GM12878 (cell line): ENCODE data around the gene BOD1L1. TPM values are rescaled to one million over a fixed set of nuclear protein-coding genes. Genes with fewer than 3 reads are reported as not detected.

Experiments used
- ATAC-seq: fragments of 200-7000 bp; cut with Tn5 transposase; 3 replicates; pipeline ENCODE4 v1.9.1; 2020; ENCODE audit warnings: mild to moderate bottlenecking, moderate library complexity
- BruUV-seq: library from RNA; stranded (reverse); fragments of 400-500 nt; replicated peaks from 2 replicates; lab custom pipeline; 2021; lab: Mats Ljungman, UMichigan
- CTCF ChIA-PET: fragments of 300-600 bp; sonication (Branson Sonifier 250); formaldehyde crosslinking; extraction: SDS; loops from one replicate; lab custom pipeline; 2021; ENCODE audit warnings: inconsistent platforms; lab: Yijun Ruan, JAX
- POLR2A ChIA-PET: fragments of 350-600 bp; formaldehyde crosslinking; extraction: SDS; loops from one replicate; lab custom pipeline; 2021; ENCODE audit warnings: inconsistent platforms; lab: Charles Lee
- RAD21 ChIA-PET: fragments of 300-600 bp; sonication (Branson Sonifier 250); formaldehyde crosslinking; loops from one replicate; lab custom pipeline; 2023; ENCODE audit warnings: antibody characterized with exemption; ENCODE audit not compliant: unreplicated experiment; lab: Charles Lee
- SMC1A ChIA-PET: fragments of 300-600 bp; sonication (Branson Sonifier 250); formaldehyde crosslinking; loops from one replicate; lab custom pipeline; 2023; ENCODE audit not compliant: unreplicated experiment, uncharacterized antibody; lab: Charles Lee
- DNase-seq: peaks from one replicate; pipeline ENCODE4 v3.0.0-alpha.2; 2011; ENCODE audit warnings: low read depth, low spot score
- FAIRE-seq: peaks from 3 replicates; lab custom pipeline; 2011; peaks lifted over from hg19 to GRCh38; lab: Jason Lieb, UNC
- H2AFZ ChIP-seq: 2 replicates; pipeline ENCODE4 v1.6.0; 2011; ENCODE audit warnings: low read depth, low read length, control low read depth; ENCODE audit not compliant: control insufficient read depth
- H3K27ac ChIP-seq: 2 replicates; pipeline ENCODE4 v1.5.1; 2011; ENCODE audit warnings: control low read depth; ENCODE audit not compliant: control insufficient read depth, insufficient read depth
- H3K27me3 ChIP-seq, 2 experiments: replicated peaks in 1 of 2; 2 replicates each; pipeline versions ENCODE4 v1.6.0 to v1.6.1; 2011; ENCODE audit warnings: low read length in 1 of 2; ENCODE audit not compliant: control insufficient read depth in 2 of 2, insufficient read depth in 2 of 2
- H3K36me3 ChIP-seq, 2 experiments: 2 replicates each; pipeline ENCODE4 v1.5.1; 2011; ENCODE audit warnings: low read length in 1 of 2; ENCODE audit not compliant: control insufficient read depth in 2 of 2, insufficient read depth in 2 of 2
- H3K4me1 ChIP-seq: 2 replicates; pipeline ENCODE4 v1.6.1; 2011; ENCODE audit warnings: mild to moderate bottlenecking, low read length, moderate library complexity, mixed read lengths; ENCODE audit not compliant: control insufficient read depth, insufficient read depth
- H3K4me2 ChIP-seq: 2 replicates; pipeline ENCODE4 v1.6.0; 2011; ENCODE audit warnings: control low read depth; ENCODE audit not compliant: control insufficient read depth, insufficient read depth
- H3K4me3 ChIP-seq: fragments of 200-600 bp; sonication (generic); 2 replicates; pipeline ENCODE4 v1.5.1; 2016
- H3K79me2 ChIP-seq: 2 replicates; pipeline ENCODE4 v1.6.0; 2011; ENCODE audit warnings: low read length; ENCODE audit not compliant: control insufficient read depth, insufficient read depth
- H3K9ac ChIP-seq: 2 replicates; pipeline ENCODE4 v1.8.0; 2011; ENCODE audit warnings: low read length, control low read depth, mixed read lengths; ENCODE audit not compliant: control insufficient read depth, insufficient read depth
- H3K9me3 ChIP-seq: replicated peaks from 3 replicates; pipeline ENCODE4 v1.5.1; 2011; ENCODE audit warnings: mild to moderate bottlenecking, low read length; ENCODE audit not compliant: control insufficient read depth, insufficient read depth
- H4K20me1 ChIP-seq: 2 replicates; pipeline ENCODE4 v1.6.0; 2011; ENCODE audit not compliant: control insufficient read depth, insufficient read depth
- DPF2 ChIP-seq: fragments of 450-650 bp; IDR thresholded peaks from 2 replicates; pipeline ENCODE4 v1.6.1; 2017; ENCODE audit warnings: mild to moderate bottlenecking
- EP300 ChIP-seq, 2 experiments: fragments of 150-350 bp in 1 of 2; IDR thresholded peaks; 2 replicates each; pipeline ENCODE4 v1.6.1; 2011 to 2012; ENCODE audit warnings: low read depth in 2 of 2, low read length in 2 of 2, borderline replicate concordance in 1 of 2, improper control_type of control experiment in 1 of 2, inconsistent platforms in 1 of 2; ENCODE audit not compliant: control insufficient read depth in 1 of 2
- FOXM1 ChIP-seq: IDR thresholded peaks from 2 replicates; pipeline ENCODE4 v1.6.1; 2012; ENCODE audit warnings: low read depth, mild to moderate bottlenecking, inconsistent platforms, low read length, moderate library complexity
- GATAD2B ChIP-seq: fragments of 450-650 bp; conservative IDR thresholded peaks from 2 replicates; pipeline ENCODE4 v1.6.1; 2017; ENCODE audit warnings: low read depth, mild to moderate bottlenecking, moderate library complexity
- HCFC1 ChIP-seq: fragments of 150-350 bp; IDR thresholded peaks from 2 replicates; pipeline ENCODE4 v1.6.1; 2014; ENCODE audit warnings: low read length
- MYC ChIP-seq: IDR thresholded peaks from 2 replicates; pipeline ENCODE4 v1.6.1; 2011; ENCODE audit warnings: mild to moderate bottlenecking, low read length, moderate library complexity, inconsistent platforms; ENCODE audit not compliant: insufficient read depth, insufficient replicate concordance, insufficient read length, severe bottlenecking
- NFYA ChIP-seq: IDR thresholded peaks from 2 replicates; pipeline ENCODE4 v1.6.1; 2011; ENCODE audit warnings: low read depth, mild to moderate bottlenecking, low read length, improper control_type of control experiment, borderline replicate concordance
- NFYB ChIP-seq: IDR thresholded peaks from 2 replicates; pipeline ENCODE4 v1.6.1; 2011; ENCODE audit warnings: low read depth, mild to moderate bottlenecking, low read length, improper control_type of control experiment, moderate library complexity; ENCODE audit not compliant: insufficient read depth
- POLR2AphosphoS2 ChIP-seq: IDR thresholded peaks from 2 replicates; pipeline ENCODE4 v1.6.1; 2011; ENCODE audit warnings: low read depth, mild to moderate bottlenecking, low read length, improper control_type of control experiment, moderate library complexity
- RFX5 ChIP-seq: IDR thresholded peaks from 2 replicates; pipeline ENCODE4 v1.6.1; 2011; ENCODE audit warnings: low read depth, low read length, improper control_type of control experiment
- SMAD1 ChIP-seq: fragments of 450-650 bp; IDR thresholded peaks from 2 replicates; pipeline ENCODE4 v1.6.1; 2018; ENCODE audit warnings: mild to moderate bottlenecking, low read depth; ENCODE audit not compliant: partially characterized antibody
- SMAD5 ChIP-seq: IDR thresholded peaks from 2 replicates; pipeline ENCODE4 v1.6.1; 2016; ENCODE audit warnings: antibody characterized with exemption, low read depth
- STAT1 ChIP-seq: fragments of 450-650 bp; conservative IDR thresholded peaks from 2 replicates; pipeline ENCODE4 v1.6.1; 2014; ENCODE audit warnings: antibody characterized with exemption, mild to moderate bottlenecking
- YBX1 ChIP-seq: fragments of 450-650 bp; IDR thresholded peaks from 2 replicates; pipeline ENCODE4 v1.6.1; 2016; ENCODE audit warnings: antibody characterized with exemption
- YY1 ChIP-seq: IDR thresholded peaks from 2 replicates; pipeline ENCODE4 v1.6.1; 2011; ENCODE audit warnings: low read depth, mild to moderate bottlenecking, low read length
- ZNF384 ChIP-seq: IDR thresholded peaks from 2 replicates; pipeline ENCODE4 v1.6.1; 2012; ENCODE audit warnings: low read depth, mild to moderate bottlenecking, low read length, improper control_type of control experiment, borderline replicate concordance
- ZNF622 ChIP-seq: fragments of 450-650 bp; IDR thresholded peaks from 2 replicates; pipeline ENCODE4 v1.6.1; 2017; ENCODE audit warnings: mild to moderate bottlenecking, inconsistent platforms
- WGBS: methylation state at CpG from one replicate; pipeline ENCODE4 v1.1.6; 2016; ENCODE audit warnings: low lambda C conversion rate; ENCODE audit not compliant: insufficient replicate concordance, insufficient coverage; ENCODE audit errors: missing lambda C conversion rate; 5-methylcytosine and 5-hydroxymethylcytosine counted together
- in situ Hi-C: fragments of 300-500 bp; cut with MboI; formaldehyde crosslinking; loops from 9 replicates; pipeline ENCODE4 v1.14.3; 2018; ENCODE audit warnings: mixed read lengths
- intact Hi-C: fragments of 100-400 bp; cut with micrococcal nuclease; formaldehyde crosslinking; loops from one replicate; pipeline ENCODE4 v1.14.2; 2022; ENCODE audit not compliant: unreplicated experiment
- polyA plus RNA-seq, 11 experiments: library from polyadenylated mRNA; depleted of rRNA in 4 of 11; unstranded in 6 of 11; stranded (reverse) in 5 of 11; fragments of >200 nt; fragmentation: Nextera tagmentation in 4 of 11; fragmentation: Illumina TruSeq in 1 of 11; extraction: Ambion mirVana in 4 of 11; extraction: Trizol in 1 of 11; gene quantifications; 1 replicate in 1 of 11; 2 replicates in 10 of 11; pipeline versions ENCODE4 v1.2.1 to v1.2.3, GENCODE V29; 2011 to 2016; ENCODE audit warnings: inconsistent platforms in 2 of 11, missing spikeins in 2 of 11, low read depth in 1 of 11
- total RNA-seq, 4 experiments: library from RNA; depleted of rRNA in 3 of 4; stranded (reverse); fragments of >200 nt in 3 of 4; fragmentation: Illumina TruSeq in 1 of 4; extraction: Trizol in 1 of 4; gene quantifications; 2 replicates each; pipeline versions ENCODE4 v1.2.1 to v1.2.3, GENCODE V29; 2013 to 2021
- TF ChIP-seq, protein P1 (sequence below): IDR thresholded peaks from 2 replicates; pipeline ENCODE4 v1.6.1; 2012; ENCODE audit warnings: low read depth, low read length, improper control_type of control experiment
- TF ChIP-seq, protein P2 (sequence below): fragments of 450-650 bp; conservative IDR thresholded peaks from 2 replicates; pipeline ENCODE4 v1.6.1; 2017; ENCODE audit warnings: mild to moderate bottlenecking, moderate library complexity

BOD1L1 gene
- total and polyA plus RNA-seq, 10 of the 15 experiments (the other 5 are each of a cell fraction or from before 2014, with no cell fraction given): 6.8 to 41.6 (median 24.3) TPM

DNA sequence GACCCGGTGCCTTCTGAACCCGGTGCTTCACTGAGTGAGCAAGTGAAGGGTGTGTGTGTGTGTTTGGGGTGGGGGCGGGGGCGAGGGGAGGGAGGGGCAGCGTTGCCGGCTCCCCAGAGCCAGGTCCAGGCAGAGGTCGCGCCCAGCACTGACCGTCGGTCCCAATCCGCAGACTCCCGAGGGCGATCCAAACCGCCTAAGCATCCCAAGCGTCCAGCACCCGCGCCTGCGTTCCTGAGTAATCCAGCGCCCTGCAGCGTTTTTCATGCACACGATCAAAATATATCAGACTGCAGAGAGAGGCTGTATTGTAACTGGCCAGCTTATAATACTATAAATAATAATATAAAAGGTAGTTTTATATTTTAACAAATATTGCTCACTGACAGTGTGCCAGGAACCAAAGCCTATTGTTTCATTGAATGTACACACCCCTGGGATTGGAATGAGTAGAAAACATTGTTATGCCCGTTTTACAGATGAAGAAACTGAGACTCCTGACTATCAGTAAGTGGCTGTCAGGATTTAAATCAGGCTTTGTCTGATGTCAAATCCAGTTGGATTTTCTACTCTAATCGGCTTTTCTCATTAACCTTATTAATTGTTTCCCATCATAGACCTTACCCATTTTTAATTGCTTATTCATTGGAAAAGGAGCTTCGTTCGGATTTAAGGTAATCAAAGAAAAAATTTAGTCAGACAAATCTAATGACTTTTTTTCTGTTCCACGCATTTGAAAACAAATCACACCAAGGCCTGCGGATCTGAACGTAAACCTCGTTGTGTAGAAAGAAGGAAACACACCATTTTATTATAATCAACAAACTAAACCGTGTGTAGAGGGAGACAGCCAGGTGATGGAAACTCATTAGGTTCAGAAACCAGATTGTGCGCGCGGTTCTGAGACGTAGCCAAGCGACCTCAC lies 79.2 kb downstream of the BOD1L1 start:
- H3K27me3 ChIP-seq: peaks cover 17 to 18% of the 10 kb centered on the region in 2 experiments
- FAIRE-seq (no peak), ATAC-seq (peak; percentile 3; the same call in 2 of the 3 replicates), DNase-seq (no peak)
- H3K4me3 ChIP-seq: peak overlapping the region; percentile 75; the same call in 1 of the 2 replicates
- no peak overlapping the region for H3K9ac ChIP-seq
- POLR2A ChIA-PET: no interaction called here
- intact Hi-C loops (loop anchor here (10.0 kb wide), 1 partner anchor 474 kb away; no protein-coding TSS in a partner anchor), in situ Hi-C loops (loop anchor here (5.0 to 25.0 kb wide), 3 partner anchors 696 to 1786 kb away; no protein-coding TSS in a partner anchor)
- H3K4me2 ChIP-seq: peak overlapping the region; percentile 97
- WGBS: 25% methylated on average over 28 of the region's 35 CpGs
- no peaks in the 10 kb centered on the region for H3K36me3 ChIP-seq
- RAD21 ChIA-PET: interaction anchor here (0.6 to 1.7 kb wide), 4 partner anchors 595 to 818 kb away, joined by 3 to 4 read pairs (median 3); no protein-coding TSS in a partner anchor
- SMC1A ChIA-PET: interaction anchor here (1.0 to 2.0 kb wide), 2 partner anchors 695 to 721 kb away, joined by 4 to 20 read pairs; no protein-coding TSS in a partner anchor
- CTCF ChIA-PET: interaction anchor here (0.6 to 5.4 kb wide), 12 partner anchors 10 to 813 kb away, joined by 3 to 34 read pairs (median 4); no protein-coding TSS in a partner anchor
- no peaks in the 10 kb centered on the region; the same call in 2 of the 3 replicates for H3K9me3 ChIP-seq
- peaks cover 3% of the 10 kb centered on the region; the same call in 1 of the 2 replicates for H3K4me1 ChIP-seq
- peak overlapping the region; percentile 13; the same call in 1 of the 2 replicates for H2AFZ ChIP-seq
- H3K79me2 ChIP-seq: no peaks in the 10 kb centered on the region
- H4K20me1 ChIP-seq: no peaks in the 10 kb centered on the region
- no TSS peak for BruUV-seq
- H3K27ac ChIP-seq: no peak overlapping the region
- no peak for TF ChIP-seq HCFC1
- TF ChIP-seq, protein P1, sequence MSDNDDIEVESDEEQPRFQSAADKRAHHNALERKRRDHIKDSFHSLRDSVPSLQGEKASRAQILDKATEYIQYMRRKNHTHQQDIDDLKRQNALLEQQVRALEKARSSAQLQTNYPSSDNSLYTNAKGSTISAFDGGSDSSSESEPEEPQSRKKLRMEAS: no peak
- no peak for TF ChIP-seq NFYB
- TF ChIP-seq GATAD2B: no peak
- no peak for TF ChIP-seq YY1
- no peak for TF ChIP-seq SMAD5
- TF ChIP-seq NFYA: no peak
- TF ChIP-seq, protein P2, sequence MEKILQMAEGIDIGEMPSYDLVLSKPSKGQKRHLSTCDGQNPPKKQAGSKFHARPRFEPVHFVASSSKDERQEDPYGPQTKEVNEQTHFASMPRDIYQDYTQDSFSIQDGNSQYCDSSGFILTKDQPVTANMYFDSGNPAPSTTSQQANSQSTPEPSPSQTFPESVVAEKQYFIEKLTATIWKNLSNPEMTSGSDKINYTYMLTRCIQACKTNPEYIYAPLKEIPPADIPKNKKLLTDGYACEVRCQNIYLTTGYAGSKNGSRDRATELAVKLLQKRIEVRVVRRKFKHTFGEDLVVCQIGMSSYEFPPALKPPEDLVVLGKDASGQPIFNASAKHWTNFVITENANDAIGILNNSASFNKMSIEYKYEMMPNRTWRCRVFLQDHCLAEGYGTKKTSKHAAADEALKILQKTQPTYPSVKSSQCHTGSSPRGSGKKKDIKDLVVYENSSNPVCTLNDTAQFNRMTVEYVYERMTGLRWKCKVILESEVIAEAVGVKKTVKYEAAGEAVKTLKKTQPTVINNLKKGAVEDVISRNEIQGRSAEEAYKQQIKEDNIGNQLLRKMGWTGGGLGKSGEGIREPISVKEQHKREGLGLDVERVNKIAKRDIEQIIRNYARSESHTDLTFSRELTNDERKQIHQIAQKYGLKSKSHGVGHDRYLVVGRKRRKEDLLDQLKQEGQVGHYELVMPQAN: no peak
- TF ChIP-seq MYC: no peak
- no peak for TF ChIP-seq ZNF622
- no peak for TF ChIP-seq STAT1
- TF ChIP-seq POLR2AphosphoS2: no peak
- no peak for TF ChIP-seq YBX1
- no peak for TF ChIP-seq ZNF384
- no peak for TF ChIP-seq FOXM1
- no peak for TF ChIP-seq RFX5
- 0 out of 4 replicates have a peak, but pooled peaks of 1 of the 2 experiments have one; percentile 15 for TF ChIP-seq EP300 (IDR thresholded peaks at IDR 0.05; ENCODE audit: borderline replicate concordance in 1 of 2, control insufficient read depth in 1 of 2, low read depth in 2 of 2, low read length in 2 of 2)
- TF ChIP-seq DPF2: no peak
- no peak for TF ChIP-seq SMAD1
